Astrocyte of the cerebellum (primary cell): ENCODE data around the gene CBLN3.
A peak's percentile ranks its signal among the peaks of the same experiment; 100 is the strongest.
"Not testable (repeated sequence)": the region's sequence is repeated elsewhere in the genome, so short reads cannot be mapped to it uniquely, and the experiment has no call there.

Experiments
- DNase-seq: peaks from one replicate; pipeline ENCODE4 v3.0.0-alpha.2; 2011; ENCODE audit warnings: low read depth
- H3K4me3 ChIP-seq: 2 replicates; pipeline ENCODE4 v1.5.1; 2011; ENCODE audit warnings: mild to moderate bottlenecking, low read depth, low read length, moderate library complexity
- CTCF ChIP-seq: IDR thresholded peaks from 2 replicates; pipeline ENCODE4 v1.5.1; 2012; ENCODE audit warnings: low read length, low read depth, moderate library complexity, mild to moderate bottlenecking; ENCODE audit errors: missing control alignments
- in situ Hi-C: cut with HindIII; loops from 2 replicates; pipeline ENCODE4 v1.10.0; 2017; ENCODE audit warnings: low sequenced_read_pairs

The CBLN3 gene

DNA sequence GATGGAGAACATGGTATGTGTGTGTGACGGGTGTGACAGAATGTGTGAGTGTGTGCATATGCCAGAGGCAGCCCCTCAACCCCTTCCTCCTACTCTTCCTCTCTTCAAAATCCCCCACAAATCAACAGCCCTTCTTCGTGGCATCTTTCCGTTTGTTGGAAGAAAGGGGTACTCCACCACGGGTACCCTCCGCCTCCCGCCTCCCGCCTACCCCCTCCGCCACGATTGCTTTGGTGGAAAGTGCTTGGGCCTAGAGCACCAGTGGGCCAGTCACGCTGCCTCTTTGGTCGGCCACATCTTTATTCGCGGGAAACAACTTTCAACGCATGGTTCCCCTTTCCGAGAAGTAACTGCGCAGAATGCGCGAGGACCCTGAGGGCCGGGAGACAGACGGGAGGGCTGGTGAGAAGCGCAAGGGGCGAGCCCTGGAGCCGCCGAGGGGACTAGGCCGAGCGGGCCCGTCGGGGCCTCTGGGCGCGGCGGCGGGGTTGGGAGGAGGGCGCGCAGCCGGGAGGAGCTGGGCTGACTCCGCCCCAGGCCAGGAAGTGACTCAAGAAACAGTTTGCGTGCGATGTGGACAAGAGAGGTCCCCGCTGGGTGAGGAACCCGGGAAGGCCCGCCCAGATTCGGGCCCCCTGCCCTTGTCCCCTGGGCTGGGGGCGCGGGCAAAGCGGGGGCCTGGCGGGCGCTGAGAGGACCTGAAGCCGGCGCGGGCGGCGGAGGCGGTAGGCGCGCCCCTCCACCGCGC is at the start of gene CBLN3, which contains the start of gene KHNYN:
TSS of gene CBLN3 (minus strand) at position 274 of the 748 bp plus-strand sequence. CDS start 614 bp downstream, outside the sequence.
TSS of gene KHNYN (plus strand) at position 560 of the 748 bp plus-strand sequence. CDS start 777 bp downstream, outside the sequence.
- peak within 1 kb of the TSS; percentile 74 for H3K4me3 ChIP-seq
- peak; percentile 75 for DNase-seq
- in situ Hi-C loops: loop anchor here (10.0 kb wide), 1 partner anchor 225 kb away; the partner anchor contains the start of gene TSSK4
- no peak for TF ChIP-seq CTCF

DNA sequence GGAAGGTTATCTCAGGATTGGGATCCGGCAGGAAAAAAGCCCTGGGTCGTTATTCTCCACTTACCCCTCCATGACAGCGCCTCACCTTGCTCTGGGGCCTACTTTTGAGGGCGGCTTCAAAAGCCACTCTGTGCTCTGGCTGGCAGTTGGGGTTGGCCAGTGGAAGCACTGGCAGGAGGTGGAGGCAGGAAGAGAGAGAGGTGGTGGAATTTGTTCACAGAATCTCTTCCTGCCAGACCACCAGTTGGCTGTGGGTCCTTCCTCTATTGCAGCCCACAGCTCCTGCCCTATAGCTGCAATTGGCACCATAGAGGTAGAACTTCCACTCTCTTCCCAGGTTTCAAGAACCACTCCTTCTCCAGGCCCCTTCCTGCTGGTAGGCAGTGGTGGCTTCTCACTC is 45.8 kb upstream of the CBLN3 start:
- no peak for DNase-seq
- TF ChIP-seq CTCF: no peak
- in situ Hi-C loops: no loop called here
- no peak overlapping the region for H3K4me3 ChIP-seq

GRCh38 chr14:24473211-24473610 is 43.7 kb upstream of the CBLN3 start:
- no peak for TF ChIP-seq CTCF
- no peak for DNase-seq
- H3K4me3 ChIP-seq: no peak overlapping the region
- in situ Hi-C loops: no loop called here

DNA sequence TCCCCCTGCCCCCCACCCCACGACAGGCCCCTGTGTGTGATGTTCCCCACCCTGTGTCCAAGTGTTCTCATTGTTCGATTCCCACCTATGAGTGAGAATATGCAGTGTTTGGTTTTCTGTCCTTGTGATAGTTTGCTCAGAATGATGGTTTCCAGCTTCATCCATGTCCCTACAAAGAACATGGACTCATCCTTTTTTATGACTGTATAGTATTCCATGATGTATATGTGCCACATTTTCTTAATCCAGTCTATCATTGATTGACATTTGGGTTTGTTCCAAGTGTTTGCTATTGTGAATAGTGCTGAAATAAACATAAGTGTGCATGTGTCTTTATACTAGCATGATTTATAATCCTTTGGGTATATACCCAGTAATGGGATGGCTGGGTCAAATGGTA is 41.0 kb upstream of the CBLN3 start:
- H3K4me3 ChIP-seq, in situ Hi-C loops, DNase-seq: not testable (repeated sequence)

GRCh38 chr14:24465805-24466204 is 36.3 kb upstream of the CBLN3 start:
- no peak for TF ChIP-seq CTCF
- in situ Hi-C loops: no loop called here
- DNase-seq: no peak
- H3K4me3 ChIP-seq: no peak overlapping the region

GRCh38 chr14:24465368-24465767 is 35.9 kb upstream of the CBLN3 start:
- H3K4me3 ChIP-seq: no peak overlapping the region
- in situ Hi-C loops: no loop called here

More at GRCh38 chr14:24465368-24465767, 35.9 kb upstream of the CBLN3 start:
- no peak for TF ChIP-seq CTCF
- DNase-seq: no peak
